Smooth muscle cell (in vitro differentiated cells): ENCODE measurements around the gene EXOC6. TPM values are rescaled to one million over a fixed set of nuclear protein-coding genes. Genes with fewer than 3 reads are reported as not detected.

ENCODE experiments used
- DNase-seq: peaks from one replicate; lab custom pipeline; 2025; ENCODE audit not compliant: unreplicated experiment; lab: John Stamatoyannopoulos, UW
- H2AFZ ChIP-seq: fragments of 200-600 bp; sonication (generic); 2 replicates; pipeline ENCODE4 v1.6.0; 2016; ENCODE audit warnings: antibody characterized with exemption, low read depth, mild to moderate bottlenecking
- H3F3A ChIP-seq: fragments of 200-600 bp; sonication (generic); 2 replicates; pipeline ENCODE4 v1.6.0; 2017; ENCODE audit warnings: antibody characterized with exemption, low read depth
- H3K27ac ChIP-seq: fragments of 200-600 bp; sonication (generic); 2 replicates; pipeline ENCODE4 v1.5.1; 2016; ENCODE audit warnings: low read depth, mild to moderate bottlenecking
- H3K27me3 ChIP-seq: fragments of 200-600 bp; sonication (generic); 2 replicates; pipeline ENCODE4 v1.6.1; 2016; ENCODE audit warnings: low read depth, mild to moderate bottlenecking
- H3K36me3 ChIP-seq: fragments of 200-600 bp; sonication (generic); 2 replicates; pipeline ENCODE4 v1.5.1; 2016; ENCODE audit warnings: low read depth
- H3K4me1 ChIP-seq: fragments of 200-600 bp; sonication (generic); 2 replicates; pipeline ENCODE4 v1.5.1; 2016; ENCODE audit warnings: low read depth
- H3K4me2 ChIP-seq: fragments of 200-600 bp; sonication (generic); 2 replicates; pipeline ENCODE4 v1.6.0; 2016; ENCODE audit warnings: mild to moderate bottlenecking
- H3K4me3 ChIP-seq: fragments of 200-600 bp; sonication (generic); 2 replicates; pipeline ENCODE4 v1.5.1; 2016; ENCODE audit warnings: mild to moderate bottlenecking
- H3K79me2 ChIP-seq: fragments of 200-600 bp; sonication (generic); 2 replicates; pipeline ENCODE4 v1.6.0; 2016; ENCODE audit warnings: low read depth, mild to moderate bottlenecking
- H3K9ac ChIP-seq: fragments of 200-600 bp; sonication (generic); 2 replicates; pipeline ENCODE4 v1.6.0; 2016; ENCODE audit warnings: low read depth
- H3K9me3 ChIP-seq: fragments of 200-600 bp; sonication (generic); replicated peaks from 2 replicates; pipeline ENCODE4 v1.5.1; 2016; ENCODE audit warnings: low read depth
- H4K20me1 ChIP-seq: fragments of 200-600 bp; sonication (generic); 2 replicates; pipeline ENCODE4 v1.6.0; 2016; ENCODE audit warnings: low read depth
- WGBS: methylation state at CpG from one replicate; pipeline ENCODE4 v1.1.7; 2016; ENCODE audit warnings: low lambda C conversion rate; 5-methylcytosine and 5-hydroxymethylcytosine counted together
- polyA plus RNA-seq: library from polyadenylated mRNA; unstranded; fragments of >200 nt; fragmentation: Nextera tagmentation; extraction: Ambion mirVana; gene quantifications from 2 replicates; pipeline ENCODE4 v1.2.1, GENCODE V29; 2016
- total RNA-seq: library from RNA; depleted of rRNA; stranded (reverse); fragments of >200 nt; gene quantifications from 2 replicates; pipeline ENCODE4 v1.2.3, GENCODE V29; 2014
- TF ChIP-seq, protein P1 (sequence below): fragments of 200-600 bp; sonication (generic); IDR thresholded peaks from 2 replicates; pipeline ENCODE4 v1.5.1; 2017; ENCODE audit warnings: borderline replicate concordance, mild to moderate bottlenecking, antibody characterized with exemption; ENCODE audit not compliant: insufficient read depth, poor library complexity, severe bottlenecking

Gene EXOC6, protein sequence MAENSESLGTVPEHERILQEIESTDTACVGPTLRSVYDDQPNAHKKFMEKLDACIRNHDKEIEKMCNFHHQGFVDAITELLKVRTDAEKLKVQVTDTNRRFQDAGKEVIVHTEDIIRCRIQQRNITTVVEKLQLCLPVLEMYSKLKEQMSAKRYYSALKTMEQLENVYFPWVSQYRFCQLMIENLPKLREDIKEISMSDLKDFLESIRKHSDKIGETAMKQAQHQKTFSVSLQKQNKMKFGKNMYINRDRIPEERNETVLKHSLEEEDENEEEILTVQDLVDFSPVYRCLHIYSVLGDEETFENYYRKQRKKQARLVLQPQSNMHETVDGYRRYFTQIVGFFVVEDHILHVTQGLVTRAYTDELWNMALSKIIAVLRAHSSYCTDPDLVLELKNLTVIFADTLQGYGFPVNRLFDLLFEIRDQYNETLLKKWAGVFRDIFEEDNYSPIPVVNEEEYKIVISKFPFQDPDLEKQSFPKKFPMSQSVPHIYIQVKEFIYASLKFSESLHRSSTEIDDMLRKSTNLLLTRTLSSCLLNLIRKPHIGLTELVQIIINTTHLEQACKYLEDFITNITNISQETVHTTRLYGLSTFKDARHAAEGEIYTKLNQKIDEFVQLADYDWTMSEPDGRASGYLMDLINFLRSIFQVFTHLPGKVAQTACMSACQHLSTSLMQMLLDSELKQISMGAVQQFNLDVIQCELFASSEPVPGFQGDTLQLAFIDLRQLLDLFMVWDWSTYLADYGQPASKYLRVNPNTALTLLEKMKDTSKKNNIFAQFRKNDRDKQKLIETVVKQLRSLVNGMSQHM
- total RNA-seq: 3.3 and 5.2 TPM in 2 replicates
- polyA plus RNA-seq: 1.7 TPM in 2 replicates

- H3K4me2 ChIP-seq: peak within 1 kb of the TSS; percentile 99
- no peaks in the 10 kb centered on the region for H4K20me1 ChIP-seq
- TF ChIP-seq, protein P1, sequence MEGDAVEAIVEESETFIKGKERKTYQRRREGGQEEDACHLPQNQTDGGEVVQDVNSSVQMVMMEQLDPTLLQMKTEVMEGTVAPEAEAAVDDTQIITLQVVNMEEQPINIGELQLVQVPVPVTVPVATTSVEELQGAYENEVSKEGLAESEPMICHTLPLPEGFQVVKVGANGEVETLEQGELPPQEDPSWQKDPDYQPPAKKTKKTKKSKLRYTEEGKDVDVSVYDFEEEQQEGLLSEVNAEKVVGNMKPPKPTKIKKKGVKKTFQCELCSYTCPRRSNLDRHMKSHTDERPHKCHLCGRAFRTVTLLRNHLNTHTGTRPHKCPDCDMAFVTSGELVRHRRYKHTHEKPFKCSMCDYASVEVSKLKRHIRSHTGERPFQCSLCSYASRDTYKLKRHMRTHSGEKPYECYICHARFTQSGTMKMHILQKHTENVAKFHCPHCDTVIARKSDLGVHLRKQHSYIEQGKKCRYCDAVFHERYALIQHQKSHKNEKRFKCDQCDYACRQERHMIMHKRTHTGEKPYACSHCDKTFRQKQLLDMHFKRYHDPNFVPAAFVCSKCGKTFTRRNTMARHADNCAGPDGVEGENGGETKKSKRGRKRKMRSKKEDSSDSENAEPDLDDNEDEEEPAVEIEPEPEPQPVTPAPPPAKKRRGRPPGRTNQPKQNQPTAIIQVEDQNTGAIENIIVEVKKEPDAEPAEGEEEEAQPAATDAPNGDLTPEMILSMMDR: peak; percentile 9
- H3K9ac ChIP-seq: peak within 1 kb of the TSS; percentile 66
- no peaks in the 10 kb centered on the region for H3K36me3 ChIP-seq
- peak; percentile 25 for DNase-seq
- H3K27ac ChIP-seq: peak within 1 kb of the TSS; percentile 47
- no peaks in the 10 kb centered on the region for H3K27me3 ChIP-seq
- under 1% methylated on average over 47 of the region's 103 CpGs for WGBS
- H3F3A ChIP-seq: no peaks in the 10 kb centered on the region
- peak within 1 kb of the TSS; percentile 92 for H3K4me3 ChIP-seq
- H3K4me1 ChIP-seq: no peaks in the 10 kb centered on the region
- H2AFZ ChIP-seq: peak within 1 kb of the TSS; percentile 98
- H3K9me3 ChIP-seq: no peaks in the 10 kb centered on the region
- no peaks in the 10 kb centered on the region for H3K79me2 ChIP-seq
Observed at GRCh38 chr10:92848441-92849233, at the start of gene EXOC6. TSS of gene EXOC6 (plus strand) at chr10:92848520. CDS start at chr10:92848534, 14 bp downstream.

GRCh38 chr10:92799568-92799967, 48.8 kb upstream of the EXOC6 start:
- no peak overlapping the region for H3K4me3 ChIP-seq
- no peaks in the 10 kb centered on the region for H3K4me1 ChIP-seq
- DNase-seq: no peak
- H4K20me1 ChIP-seq: no peaks in the 10 kb centered on the region
- no peaks in the 10 kb centered on the region for H3K36me3 ChIP-seq
- peaks cover 8% of the 10 kb centered on the region for H3K27me3 ChIP-seq
- no peaks in the 10 kb centered on the region for H3K79me2 ChIP-seq
- no peak overlapping the region for H3K9ac ChIP-seq
- H3F3A ChIP-seq: no peaks in the 10 kb centered on the region
- no peak overlapping the region for H3K27ac ChIP-seq
- no peak overlapping the region for H2AFZ ChIP-seq
- H3K9me3 ChIP-seq: no peaks in the 10 kb centered on the region
- TF ChIP-seq, protein P1: no peak
- H3K4me2 ChIP-seq: no peak overlapping the region
- WGBS: 77% methylated on average over 2 of the region's 2 CpGs

- no peaks in the 10 kb centered on the region for H3K4me1 ChIP-seq
- peaks cover 10% of the 10 kb centered on the region for H3K27me3 ChIP-seq
- 89% methylated on average over 5 of the region's 5 CpGs for WGBS
- no peak overlapping the region for H3K9ac ChIP-seq
- H3K4me3 ChIP-seq: no peak overlapping the region
- no peaks in the 10 kb centered on the region for H3K79me2 ChIP-seq
- H4K20me1 ChIP-seq: no peaks in the 10 kb centered on the region
- H3K4me2 ChIP-seq: no peak overlapping the region
- H2AFZ ChIP-seq: no peak overlapping the region
- no peak for DNase-seq
- no peaks in the 10 kb centered on the region for H3K9me3 ChIP-seq
- no peak overlapping the region for H3K27ac ChIP-seq
- H3F3A ChIP-seq: no peaks in the 10 kb centered on the region
- TF ChIP-seq, protein P1: no peak
- H3K36me3 ChIP-seq: no peaks in the 10 kb centered on the region
Observed at GRCh38 chr10:92800134-92800733, 48.1 kb upstream of the EXOC6 start.
